ENCODE data around the gene ATG2B.

The ATG2B gene

DNA sequence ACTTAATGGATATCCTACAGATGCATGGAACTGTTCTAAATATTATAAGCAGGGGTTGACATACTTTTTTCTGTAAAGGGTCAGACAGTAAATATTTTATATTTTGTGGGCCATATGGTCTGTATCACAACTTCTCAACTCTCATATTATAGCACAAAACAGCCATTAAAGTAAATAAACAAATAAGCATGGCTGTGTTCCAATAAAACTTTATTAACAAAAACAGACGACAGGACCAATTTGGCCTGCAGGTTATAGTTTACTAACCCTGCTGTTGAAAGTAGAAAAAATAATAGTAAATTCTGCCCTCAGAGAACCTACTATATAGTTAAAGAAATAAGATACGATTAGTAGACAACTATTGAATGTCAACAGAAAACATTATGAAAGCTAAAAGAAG, 17.5 kb downstream of the ATG2B start:
- FAIRE-seq: no peak
- no peak for DNase-seq (ENCODE audit: insufficient read length, low spot score)
- TF ChIP-seq, protein P1, sequence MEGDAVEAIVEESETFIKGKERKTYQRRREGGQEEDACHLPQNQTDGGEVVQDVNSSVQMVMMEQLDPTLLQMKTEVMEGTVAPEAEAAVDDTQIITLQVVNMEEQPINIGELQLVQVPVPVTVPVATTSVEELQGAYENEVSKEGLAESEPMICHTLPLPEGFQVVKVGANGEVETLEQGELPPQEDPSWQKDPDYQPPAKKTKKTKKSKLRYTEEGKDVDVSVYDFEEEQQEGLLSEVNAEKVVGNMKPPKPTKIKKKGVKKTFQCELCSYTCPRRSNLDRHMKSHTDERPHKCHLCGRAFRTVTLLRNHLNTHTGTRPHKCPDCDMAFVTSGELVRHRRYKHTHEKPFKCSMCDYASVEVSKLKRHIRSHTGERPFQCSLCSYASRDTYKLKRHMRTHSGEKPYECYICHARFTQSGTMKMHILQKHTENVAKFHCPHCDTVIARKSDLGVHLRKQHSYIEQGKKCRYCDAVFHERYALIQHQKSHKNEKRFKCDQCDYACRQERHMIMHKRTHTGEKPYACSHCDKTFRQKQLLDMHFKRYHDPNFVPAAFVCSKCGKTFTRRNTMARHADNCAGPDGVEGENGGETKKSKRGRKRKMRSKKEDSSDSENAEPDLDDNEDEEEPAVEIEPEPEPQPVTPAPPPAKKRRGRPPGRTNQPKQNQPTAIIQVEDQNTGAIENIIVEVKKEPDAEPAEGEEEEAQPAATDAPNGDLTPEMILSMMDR (IDR thresholded peaks at IDR 0.05; ENCODE audit: insufficient read depth, missing control alignments): no peak

DNA sequence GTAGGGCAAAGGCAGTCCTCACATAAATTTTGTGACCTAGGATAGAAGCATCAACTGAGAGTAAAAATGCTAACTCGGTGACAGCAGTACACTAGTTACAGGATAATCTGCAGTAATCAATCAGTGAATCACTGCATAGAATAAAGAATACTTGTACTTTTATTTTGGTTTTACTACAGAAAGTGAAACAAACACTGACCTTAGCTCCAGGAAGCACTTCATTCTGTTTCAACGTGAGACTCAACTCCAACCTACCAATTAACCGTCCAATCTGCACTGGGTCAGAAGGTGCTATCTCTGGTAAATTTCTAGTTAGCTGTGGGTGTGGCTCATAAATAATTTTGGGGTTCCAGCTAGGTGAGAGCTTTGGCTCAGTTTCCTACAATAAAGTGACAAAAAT, 21.8 kb downstream of the ATG2B start:
- DNase-seq (ENCODE audit: insufficient read length, low spot score) (no peak), FAIRE-seq (no peak)
- TF ChIP-seq, protein P1 (IDR thresholded peaks at IDR 0.05; ENCODE audit: insufficient read depth, missing control alignments): no peak

DNA sequence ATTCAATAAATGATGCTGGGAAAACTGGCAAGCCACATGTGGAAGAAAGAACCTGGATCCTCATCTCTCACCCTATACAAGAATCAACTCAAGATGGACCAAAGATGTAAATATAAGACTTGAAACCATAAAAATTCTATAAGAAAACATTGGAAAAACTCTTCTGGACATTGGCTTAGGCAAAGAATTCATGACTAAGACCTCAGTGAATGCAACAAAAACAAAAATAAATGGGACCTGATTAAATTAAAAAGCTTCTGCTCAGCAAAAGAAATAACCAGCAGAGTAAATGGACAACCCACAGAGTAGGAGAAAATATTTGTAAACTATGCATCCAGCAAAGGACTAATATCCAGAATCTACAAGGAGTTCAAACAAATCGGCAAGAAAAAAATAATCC, 24.6 kb downstream of the ATG2B start:
- TF ChIP-seq, protein P1 (IDR thresholded peaks at IDR 0.05; ENCODE audit: insufficient read depth, missing control alignments): no peak
- FAIRE-seq: no peak
- DNase-seq (ENCODE audit: insufficient read length, low spot score): no peak

DNA sequence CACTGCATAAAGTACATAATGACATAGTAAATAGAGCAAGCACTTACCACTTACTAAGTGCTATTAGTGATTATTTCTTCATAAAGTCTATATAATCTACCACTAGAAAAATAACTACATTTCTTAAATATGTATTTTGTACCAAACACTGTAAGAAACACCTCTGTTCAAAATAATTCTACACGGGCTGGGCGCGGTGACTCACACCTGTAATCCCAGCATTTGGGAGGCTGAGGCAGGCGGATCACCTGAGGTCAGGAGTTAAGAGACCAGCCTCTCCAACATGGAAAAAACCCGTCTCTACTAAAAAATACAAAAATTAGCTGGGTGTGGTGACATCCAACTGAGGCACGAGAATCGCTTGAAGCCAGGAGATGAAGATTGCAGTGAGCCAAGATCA, 38.9 kb downstream of the ATG2B start:
- TF ChIP-seq, protein P1 (IDR thresholded peaks at IDR 0.05; ENCODE audit: insufficient read depth, missing control alignments): no peak
- no peak for FAIRE-seq

DNA sequence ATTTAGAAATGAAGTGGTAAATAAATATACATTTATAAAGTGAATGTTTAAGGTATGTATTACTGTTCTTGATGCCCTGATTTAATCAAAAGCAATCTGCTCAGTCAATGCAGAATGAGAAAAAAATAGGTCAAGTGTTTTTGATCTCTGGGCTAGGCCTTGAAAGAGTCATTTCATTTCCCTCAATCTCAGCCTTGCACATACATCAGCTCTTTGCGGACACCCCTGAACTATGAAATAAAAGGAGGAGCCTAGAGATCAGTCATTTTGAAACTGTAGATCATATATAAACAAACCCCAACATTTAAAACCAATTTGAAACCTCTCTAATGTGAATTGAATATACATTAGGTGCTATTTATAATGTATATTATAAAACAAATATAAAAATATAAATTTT, 42.5 kb downstream of the ATG2B start:
- DNase-seq (ENCODE audit: insufficient read length, low spot score) (no peak), FAIRE-seq (no peak)
- TF ChIP-seq, protein P1 (IDR thresholded peaks at IDR 0.05; ENCODE audit: insufficient read depth, missing control alignments): no peak

More for the DNA sequence above, 38.9 kb downstream of the ATG2B start:
- DNase-seq (ENCODE audit: insufficient read length, low spot score): no peak

DNA sequence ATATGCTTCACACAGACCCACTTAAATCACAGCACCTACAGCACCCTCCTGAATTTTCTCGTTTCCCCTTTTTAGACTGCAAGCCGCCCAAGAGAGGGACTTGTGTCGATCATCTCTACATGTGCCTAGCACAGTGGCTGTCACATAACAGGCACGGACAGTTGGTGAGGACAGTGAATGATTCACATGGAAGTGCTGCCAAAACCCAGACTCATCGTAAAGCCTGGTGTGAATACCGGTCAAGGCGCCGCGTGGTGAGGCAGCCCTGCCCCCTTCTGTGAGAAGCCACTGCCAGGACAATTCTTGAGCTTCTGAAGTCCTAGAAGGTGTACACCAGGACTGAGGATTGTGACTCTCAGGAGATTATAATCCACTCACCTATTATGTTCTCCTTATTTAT, 44.3 kb downstream of the ATG2B start:
- no peak for FAIRE-seq
- TF ChIP-seq, protein P1 (IDR thresholded peaks at IDR 0.05; ENCODE audit: insufficient read depth, missing control alignments): no peak

DNA sequence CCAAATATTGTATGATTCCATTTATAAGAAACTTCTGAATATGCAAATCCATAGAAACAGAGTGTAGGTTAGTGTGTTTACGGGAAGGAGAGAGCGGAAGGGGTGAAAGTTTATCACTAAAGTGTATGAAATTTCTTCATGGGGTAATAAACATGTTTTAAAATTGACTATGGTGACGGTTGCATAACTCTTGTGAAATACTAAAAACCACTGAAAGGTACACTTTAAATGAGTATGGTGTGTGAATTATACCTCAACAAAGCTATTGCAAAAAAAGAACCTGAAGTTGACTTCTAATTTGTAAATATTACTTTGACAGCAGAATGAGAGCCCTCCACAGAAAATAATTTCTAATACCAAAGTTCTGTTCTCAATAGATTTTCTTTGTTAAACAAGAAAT, 47.1 kb downstream of the ATG2B start:
- TF ChIP-seq, protein P1 (IDR thresholded peaks at IDR 0.05; ENCODE audit: insufficient read depth, missing control alignments): no peak
- no peak for FAIRE-seq
- DNase-seq (ENCODE audit: insufficient read length, low spot score): no peak

More for the DNA sequence above, 44.3 kb downstream of the ATG2B start:
- no peak for DNase-seq (ENCODE audit: insufficient read length, low spot score)

Measured in D721Med (cell line).